Stimulated activated CD4-positive, alpha-beta T cell treated with anti-CD3 and anti-CD28 coated beads, TNF-alpha, amount 100 ng/mL, for 48 hours (primary cell): Measurements from ENCODE around the gene DARS1.
A peak's percentile ranks its signal among the peaks of the same experiment; 100 is the strongest.

Experiments
- DNase-seq, 3 donors: peaks; one replicate each; pipeline ENCODE4 v3.0.0-alpha.2; 2020; ENCODE audit warnings: low read depth in 3 of 3

The DARS1 gene

DNA sequence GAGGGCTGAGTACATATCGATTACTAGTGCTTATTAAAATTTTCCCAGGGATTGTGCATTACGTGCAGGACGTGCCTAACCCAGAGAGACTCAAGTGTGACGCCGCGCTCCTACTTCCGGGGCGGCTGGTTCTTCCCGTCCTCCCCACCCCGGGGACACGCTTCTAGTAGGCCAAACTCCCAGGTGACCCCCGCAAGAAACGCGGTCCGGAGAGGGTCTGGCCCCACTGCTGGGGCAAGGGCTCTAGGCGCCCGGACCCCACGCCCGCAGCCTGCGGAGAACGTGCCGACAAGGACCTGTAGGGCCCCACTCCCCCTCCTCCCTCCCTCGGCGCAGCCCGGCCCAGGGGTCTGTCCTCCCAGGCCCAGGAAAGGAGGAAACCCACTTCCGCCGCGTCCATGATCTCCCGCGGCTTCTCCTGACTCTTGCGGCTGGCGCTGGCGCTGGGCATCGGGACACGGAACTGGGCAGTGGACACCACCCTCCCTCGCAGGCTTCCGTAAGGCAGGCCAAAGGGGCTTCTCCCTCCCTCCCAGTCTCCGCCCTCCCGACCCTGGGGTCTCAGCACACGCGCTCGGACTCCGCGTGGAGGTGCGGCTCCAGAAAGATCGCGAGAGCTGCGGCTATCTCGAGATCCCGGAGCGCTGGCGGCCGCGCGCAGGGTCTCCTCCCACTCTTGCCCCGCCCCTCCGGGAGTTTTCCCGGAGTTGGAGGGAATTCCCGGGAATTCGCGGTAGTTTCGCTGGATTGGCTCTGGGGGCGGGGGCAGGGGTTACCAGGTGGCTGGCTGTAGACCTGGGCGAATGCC lies at the start of gene DARS1:
Gene DARS1 (minus strand): TSS at position 609 of the 808 bp plus-strand sequence. CDS start 158 bp downstream, at position 451.
- peak; percentile 72 to 85 (median 75) for DNase-seq

DNA sequence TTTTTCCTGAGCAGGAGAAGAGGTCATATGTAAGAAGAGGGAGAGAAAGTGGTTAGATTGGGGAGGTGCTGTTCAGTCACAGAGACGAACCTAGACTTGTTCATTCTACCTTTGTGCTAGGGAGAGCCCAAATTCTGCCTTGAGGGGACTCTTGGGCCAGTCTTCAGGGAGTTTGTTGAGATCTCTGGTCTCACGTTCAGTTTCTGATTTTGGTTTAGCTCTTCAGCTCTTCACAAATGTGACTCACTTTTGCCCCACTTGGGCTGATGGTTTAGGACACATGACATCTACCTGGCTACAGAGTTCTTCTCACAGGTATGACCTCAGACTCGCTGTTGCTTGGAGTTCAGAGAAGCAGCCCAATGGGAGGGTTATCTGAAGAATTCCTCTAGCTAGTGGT lies 49.2 kb upstream of the DARS1 start:
- no peak for DNase-seq

DNA sequence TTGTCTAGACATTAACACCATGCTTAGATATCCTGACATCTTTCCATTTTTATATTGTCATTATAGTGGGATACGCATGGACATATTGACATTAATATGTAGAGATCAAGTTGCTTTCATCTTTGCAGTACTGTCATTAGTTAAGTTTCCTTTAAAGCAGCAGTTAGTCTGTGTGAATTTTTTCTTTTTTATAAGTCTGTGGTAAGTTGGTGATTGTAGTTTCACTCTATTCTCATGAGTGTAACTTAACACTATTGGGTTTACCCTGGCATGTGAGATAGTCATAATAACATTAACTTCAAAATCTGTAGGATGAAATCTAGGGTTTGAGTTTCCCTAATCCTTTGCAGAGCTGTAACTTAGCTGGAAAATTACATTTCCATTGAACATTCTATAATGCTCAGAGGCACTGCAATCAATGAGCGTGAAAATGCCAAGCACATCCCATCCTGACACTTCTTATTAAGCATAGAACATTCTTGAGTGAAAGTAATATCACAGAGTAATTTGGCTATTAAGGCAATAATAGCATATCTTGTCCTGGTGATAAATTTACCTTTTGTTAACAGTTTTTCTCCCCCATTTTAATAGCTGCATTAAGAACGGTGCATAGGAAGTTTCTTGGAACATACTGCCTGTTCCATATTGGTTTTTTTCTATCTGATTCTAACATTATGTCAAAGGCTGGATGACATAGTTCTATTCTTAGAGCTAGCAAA lies 47.5 kb upstream of the DARS1 start:
- DNase-seq = no peak

DNA sequence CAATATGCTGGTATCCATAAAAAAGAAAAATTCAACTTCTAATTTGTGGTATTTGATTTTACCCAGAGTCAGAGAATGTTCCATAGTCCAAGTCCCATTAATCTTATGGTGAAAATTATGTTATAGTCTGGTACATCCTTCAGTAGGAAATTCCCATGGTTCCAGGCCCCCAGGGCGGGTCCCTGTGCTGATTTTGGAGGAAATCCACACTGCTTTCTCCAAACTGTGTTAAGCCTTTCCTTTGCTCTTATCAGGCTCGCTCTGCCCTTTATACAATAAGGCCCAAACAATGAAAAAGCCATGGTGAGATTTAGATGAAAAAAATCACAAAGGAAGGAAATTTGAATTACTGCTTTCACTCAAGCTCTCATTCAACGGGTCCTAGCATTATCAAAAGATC lies 46.8 kb upstream of the DARS1 start:
- no peak for DNase-seq

DNA sequence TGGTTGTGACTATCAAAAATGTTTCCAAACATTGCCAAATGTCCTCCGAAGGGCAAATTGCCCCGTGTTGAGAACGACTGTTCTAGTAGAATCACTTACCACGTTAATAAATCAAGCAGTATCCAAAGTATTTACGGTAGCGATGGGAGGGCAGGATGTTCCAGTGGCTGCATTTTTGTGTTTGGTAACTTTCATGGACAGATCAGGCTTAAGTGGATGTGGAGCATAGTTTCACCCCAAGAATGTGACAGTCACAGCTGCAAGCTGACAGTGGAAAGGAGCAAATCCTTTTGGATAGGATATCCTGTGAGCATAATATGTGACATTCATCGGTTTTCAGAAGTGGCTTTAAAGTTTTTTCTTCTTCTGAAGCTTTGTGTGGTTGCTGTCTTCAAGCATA lies 46.3 kb upstream of the DARS1 start:
- no peak for DNase-seq

DNA sequence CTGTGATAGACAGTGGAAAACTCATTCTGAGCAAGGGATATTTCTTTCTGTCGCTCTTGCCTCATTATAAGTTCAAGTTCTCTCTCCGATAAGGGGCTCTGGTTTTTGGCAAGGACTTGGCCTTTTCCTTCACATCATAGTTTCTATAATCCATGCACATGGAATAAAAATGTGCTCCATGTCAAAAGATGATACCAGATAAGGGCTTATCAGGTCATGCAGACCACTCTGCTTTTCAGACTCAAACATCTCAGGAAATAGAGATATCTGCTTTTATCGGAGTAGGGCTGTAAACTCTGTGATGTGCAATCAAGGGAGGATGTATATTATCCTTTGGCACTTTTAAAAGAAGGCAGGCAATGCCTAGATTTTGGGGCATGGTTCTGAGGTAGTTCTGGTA lies 45.0 kb upstream of the DARS1 start:
- DNase-seq = no peak

DNA sequence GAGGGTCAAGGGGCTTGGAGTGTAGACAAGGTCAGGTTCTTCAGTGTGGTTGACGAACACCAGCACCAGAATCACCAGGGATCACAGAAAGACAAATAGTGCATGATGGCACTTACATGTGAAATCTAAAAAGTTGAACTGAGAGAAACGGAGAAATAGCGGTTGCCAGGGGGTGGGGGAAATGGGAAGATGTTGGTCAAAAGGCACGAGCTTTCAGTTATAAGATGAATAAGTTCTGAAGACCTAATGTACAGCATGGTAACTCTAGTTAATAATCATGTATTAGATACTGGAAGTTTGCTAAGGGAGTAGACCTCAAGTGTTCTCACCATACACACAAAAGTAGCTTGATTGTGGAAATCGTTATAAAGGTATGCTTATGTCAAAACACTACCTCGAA lies 43.7 kb upstream of the DARS1 start:
- DNase-seq = no peak

DNA sequence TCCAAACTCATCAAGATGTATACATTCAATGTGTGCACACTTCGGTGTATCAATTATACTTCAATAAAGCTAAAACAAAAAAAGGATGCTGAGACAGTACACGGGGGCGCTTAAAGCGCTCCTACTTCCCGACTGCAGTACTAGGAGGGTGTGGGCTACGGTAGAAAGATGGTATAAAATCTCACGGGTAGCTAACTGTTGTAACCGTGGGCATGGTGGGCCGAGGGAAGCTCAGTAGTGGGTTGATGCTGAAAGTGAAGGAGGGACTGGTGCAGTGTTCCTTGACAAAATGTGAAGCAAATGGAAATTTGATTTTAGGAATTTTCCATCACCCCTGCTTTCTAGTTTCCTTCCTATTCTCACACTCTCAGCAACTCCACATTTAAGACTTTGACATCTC lies 42.6 kb upstream of the DARS1 start:
- DNase-seq = no peak

DNA sequence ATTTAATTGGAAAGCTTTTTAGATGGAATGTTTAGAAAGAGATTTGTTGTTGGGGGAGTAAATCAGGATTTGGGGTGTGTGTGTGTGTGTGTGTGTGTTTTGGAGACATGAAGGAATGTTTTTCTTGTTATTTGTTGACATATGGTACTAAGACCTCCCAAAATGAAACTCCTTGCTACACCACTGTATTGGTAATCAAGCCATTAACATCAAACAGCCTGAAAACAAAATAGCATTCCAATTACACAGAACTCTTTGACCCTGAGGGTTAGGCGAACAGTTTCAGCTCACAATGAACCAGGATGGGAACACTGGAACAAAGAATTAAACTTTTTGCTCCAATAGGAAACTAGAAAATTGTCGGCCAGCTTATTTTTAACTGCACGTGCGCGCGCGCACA lies 41.7 kb upstream of the DARS1 start:
- DNase-seq = no peak

DNA sequence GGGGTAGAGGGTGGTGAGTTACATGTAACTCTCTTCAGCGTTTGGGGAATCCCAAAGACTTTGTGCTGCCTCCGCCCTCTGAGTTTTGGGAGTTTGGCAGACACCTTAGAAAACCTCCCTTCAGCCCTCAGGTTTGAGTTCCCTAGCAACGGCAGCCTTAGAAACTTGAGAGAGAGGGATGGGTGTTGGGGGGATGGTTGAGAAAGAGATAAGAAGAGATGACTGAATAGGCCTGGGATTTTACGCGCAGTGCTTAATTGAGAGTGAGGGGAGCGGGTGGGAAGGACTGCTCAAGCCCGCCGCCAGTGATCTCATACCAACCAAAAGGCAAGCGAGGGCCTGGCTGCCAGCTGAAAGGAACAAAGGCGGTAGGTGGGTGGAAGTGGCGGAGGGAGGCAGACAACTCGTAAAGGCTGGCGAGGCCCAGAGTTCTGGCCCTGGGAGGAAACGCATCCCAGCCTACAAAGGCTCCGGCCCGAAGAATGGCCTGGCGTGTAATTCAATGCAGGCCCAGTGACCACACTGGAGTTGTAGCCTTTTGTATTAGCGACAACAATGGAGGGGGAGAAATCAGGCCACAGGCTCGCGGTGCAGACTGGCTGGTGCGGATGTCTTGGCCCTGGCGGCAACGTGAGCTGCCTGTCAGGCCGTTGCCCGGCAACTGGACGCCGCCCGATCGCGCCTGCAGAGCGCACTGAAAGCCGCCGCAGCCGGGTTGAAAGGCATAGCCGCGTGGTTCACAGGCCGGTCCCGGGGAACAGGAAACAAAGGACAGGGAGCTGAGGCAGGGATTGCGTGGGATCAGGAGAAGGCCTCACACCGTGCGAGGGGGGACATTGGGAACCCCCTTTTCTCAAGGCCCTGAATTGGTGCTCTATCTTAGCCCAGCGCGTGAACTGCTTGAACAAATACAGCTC lies 39.9 kb upstream of the DARS1 start:
- peak in 1 of 3 donors; percentile 20 for DNase-seq

DNA sequence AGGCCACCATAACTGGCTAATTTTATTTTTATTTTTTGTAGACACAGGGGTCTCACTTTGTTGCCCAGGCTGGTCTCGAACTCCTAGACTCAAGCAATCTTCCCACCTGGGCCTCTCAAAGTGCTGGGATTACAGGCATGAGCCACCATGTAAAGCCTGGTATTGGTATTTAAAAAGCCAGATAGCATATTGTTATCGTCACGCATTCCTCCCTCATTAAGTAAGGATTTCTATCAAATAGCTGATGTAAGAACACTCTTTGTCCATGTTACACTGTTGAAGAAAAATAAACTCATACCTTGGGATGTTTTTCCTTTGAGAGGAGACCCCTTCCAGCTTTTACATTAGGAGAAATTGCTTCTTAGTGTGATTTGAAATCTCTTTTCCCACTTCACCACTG lies 39.2 kb upstream of the DARS1 start:
- no peak for DNase-seq

DNA sequence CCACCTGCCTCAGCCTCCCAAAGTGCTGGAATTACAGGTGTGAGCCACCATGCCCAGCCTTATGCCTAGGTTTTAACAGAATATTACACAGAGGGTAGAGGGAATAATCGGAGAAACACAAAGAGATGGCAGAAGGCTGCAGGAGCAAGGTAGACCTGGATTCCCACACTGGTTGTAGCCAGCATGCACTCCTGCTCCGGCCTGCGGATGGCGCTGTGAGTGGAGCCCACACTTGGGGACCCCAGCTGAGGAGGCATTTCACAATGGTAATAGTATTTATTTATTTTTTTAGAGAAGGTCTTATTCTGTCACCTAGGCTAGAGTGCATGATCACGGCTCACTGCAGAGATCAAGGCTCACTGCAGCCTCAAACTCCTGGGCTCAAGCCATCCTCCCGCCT lies 38.8 kb upstream of the DARS1 start:
- DNase-seq = no peak

DNA sequence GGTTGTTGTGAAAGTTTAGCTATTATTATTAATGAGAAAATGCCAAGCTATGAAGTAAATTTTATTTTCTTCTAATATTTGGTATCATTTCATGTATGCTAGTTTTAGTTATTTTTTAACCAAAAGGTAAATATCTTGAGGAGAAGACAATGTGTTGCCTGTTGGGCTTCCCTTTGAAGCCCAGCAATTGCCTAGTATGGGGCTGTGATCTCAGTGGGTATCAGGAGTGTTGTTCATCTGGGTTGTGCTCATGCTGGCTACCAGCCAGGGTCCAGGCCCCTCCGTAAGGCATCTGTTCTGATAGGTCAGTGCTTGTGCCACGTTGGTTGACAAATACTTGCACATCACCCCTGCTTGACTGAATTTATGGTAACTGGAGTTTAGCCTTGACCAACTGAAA lies 38.0 kb upstream of the DARS1 start:
- no peak for DNase-seq

DNA sequence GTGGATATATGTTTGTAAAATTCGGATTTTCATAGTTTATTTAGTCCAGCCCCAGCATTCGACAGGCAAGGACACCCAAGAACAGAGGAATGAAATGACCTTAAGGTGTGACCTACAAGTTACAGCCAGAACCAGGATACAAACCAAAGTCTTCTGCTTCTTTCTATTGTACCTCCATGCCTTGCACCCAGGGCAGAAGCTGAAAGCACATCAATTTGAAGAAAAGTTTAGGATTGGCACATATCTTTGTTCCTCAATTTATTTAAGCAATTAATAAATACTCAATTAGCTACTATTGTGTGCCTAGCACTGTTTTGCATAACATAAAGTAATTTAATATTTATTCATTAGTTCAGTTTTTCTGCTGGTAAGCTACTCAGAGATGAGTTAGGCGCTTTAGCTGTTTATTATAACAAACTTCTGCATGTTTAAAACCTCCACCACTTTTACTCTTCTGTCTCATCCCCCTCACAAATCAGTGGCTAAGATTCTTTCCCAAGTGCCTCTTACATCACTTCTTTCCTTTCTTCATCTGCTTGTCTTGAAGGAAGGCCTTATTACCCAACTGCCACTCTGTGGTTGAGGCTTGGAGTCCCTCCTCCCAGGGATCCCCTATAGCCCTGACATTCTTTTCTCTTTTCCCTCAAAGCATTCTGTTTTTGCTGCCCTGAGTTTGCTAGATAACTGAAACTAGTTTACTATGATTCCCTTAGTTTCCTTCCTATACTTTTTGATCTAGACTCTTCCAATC lies 37.1 kb upstream of the DARS1 start:
- no peak for DNase-seq

DNA sequence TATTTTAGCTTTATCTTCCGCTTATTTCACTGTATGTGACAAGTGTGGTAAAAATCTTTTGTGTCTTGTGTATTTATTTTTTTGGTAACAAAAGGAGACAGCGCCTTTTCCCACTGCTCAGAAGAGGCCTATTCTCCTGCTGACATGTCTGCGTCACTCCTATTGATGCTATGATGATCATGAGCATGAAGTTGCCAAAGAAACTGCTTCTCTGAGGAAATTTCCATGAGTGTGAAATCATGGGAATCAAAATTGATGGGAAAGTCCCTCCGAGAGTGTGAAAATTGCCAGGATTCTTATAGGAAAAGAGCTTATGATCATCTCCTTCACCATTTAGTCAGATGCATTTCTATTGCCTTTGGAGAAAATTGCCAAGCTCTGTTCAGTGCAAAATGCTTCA lies 36.5 kb upstream of the DARS1 start:
- DNase-seq = no peak

DNA sequence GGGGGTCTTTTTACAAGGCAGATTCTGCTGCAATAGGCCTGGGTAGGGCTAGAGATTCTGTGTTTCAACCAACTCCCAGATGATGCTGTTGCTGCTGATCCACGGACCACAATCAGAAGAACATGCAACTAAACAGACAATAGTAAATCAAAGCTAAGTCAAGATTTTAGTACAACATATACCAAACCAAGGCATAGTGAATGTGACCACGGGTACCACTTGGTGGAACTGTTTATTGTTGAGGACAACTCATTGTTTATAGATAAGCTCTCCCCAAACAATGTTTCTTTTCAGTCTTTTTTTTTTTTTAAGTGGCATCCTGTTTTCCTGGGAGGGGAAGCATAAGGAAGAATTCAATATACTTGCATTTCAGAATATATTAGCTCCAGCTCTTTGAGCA lies 36.0 kb upstream of the DARS1 start:
- DNase-seq = no peak

DNA sequence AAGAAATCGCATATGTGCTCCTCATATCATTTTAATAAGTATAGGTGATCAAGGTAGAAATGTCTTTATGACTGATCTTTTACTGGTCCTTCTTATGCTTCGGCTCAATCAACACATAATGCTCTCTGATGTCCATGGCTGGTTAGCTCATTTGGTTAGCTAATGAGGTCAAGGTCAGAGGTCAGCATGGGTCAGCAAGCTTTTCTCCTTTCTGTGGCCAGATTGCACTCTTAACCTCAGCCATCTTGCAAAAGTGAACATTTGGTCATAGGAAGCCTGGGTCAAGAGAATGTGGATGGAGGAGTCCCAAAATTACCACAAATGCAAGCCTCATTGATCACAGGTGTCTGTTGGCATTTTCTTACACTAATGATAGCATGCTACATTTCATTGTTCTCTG lies 35.4 kb upstream of the DARS1 start:
- DNase-seq = no peak

DNA sequence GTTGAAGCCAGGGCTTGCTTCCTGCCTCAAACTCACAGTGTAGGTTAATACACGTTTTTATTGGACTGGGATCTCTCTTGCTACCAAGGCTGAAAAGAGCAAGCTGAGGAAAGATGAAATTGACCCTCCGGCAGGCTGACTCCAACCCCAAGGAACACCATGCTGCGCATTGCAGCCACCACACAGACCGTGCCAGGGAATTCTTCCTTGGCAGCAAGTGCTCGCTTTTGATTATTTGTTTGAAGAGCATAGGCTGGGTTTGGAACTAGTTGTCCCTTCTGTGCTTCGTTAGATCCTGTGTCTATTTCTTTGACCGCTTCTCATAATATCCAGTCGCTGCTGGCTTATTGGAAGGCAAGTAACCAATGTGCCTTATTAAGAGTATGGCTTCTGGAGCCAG lies 34.4 kb upstream of the DARS1 start:
- DNase-seq = no peak

DNA sequence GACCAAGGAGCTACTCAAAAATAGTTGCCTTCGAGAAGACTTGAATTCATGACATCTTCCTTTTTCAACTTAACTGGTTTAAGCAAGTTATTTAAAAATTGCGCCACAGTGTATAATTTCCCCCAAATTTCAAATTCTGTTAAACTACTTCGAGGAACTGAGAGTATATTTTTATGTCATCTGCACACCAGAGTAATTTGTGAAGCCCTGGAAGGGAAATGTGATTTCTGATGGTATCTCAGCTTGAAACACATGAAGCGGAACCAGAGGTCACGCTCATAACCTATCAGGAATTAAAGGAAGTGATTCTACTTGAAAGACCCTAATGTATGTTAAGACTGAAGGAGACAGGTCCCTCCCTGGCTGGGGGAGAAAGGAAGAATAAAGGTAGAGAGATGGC lies 33.9 kb upstream of the DARS1 start:
- DNase-seq = no peak

DNA sequence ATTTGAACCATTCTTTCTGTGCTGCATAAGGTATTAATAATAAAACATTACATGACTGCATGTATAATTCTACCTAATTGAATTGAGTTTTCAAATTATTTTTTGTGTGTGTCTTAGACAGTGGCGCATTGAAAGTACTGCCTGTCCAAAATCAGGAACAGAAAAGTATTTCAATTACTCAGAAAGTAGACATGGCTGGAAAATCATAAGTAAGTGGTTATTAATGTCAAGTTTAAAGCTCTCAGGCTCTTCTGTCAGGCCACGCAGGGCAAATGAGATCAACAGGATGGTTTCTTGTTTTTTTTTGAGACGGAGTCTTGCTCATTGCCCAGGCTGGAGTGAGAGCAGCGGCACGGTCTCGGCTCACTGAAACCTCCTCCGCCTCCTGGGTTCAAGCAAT lies 32.4 kb upstream of the DARS1 start:
- no peak for DNase-seq

DNA sequence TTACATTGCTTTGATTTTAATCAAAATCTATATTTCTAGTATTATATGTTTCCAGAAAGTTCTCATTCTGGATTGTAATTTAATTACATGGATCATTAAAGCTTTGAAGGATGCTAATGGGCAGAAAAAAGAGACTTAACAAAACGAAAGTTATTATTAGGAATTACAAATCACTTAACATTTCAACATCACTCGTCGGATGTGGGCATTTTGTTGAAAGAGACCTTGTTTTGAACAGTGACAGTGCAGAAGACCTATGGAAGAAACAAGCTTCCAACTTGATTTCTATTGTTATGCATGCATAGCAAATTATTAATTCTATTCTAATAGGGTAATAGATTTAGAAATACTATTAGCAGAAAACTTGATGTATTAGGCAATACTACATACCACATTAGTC lies 31.4 kb upstream of the DARS1 start:
- no peak for DNase-seq

DNA sequence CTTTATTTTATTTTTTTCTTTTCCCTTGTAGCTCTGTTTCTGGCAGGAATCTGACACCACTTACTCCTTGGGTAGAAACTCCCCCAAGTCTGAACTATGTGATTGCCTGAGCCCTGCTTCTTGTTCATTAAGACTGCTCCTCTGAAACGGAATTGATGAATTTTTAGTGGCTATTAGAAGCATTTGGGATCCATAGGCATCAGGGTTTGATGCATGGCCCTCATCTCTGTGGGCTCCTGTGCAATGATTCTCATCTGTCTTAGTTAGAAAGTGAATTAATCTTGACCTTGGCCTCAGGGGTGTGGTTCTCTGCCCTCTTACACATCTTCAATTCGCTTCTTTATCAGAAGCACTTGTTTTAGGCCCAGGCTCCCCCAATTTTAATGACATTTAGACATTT lies 31.0 kb upstream of the DARS1 start:
- no peak for DNase-seq
